Endodermal cell (in vitro differentiated cells): ENCODE results near the gene RAB11B. TPM values are rescaled to one million over a fixed set of nuclear protein-coding genes. Genes with fewer than 3 reads are reported as not detected.
"Not testable (repeated sequence)": the region's sequence is repeated elsewhere in the genome, so short reads cannot be mapped to it uniquely, and the experiment has no call there.

ENCODE experiments used
- DNase-seq: peaks from one replicate; pipeline ENCODE4 v3.0.0-alpha.2; 2017
- H3K27ac ChIP-seq: 2 replicates; pipeline ENCODE4 v1.5.1; 2013; ENCODE audit warnings: mild to moderate bottlenecking, low read depth, low read length, moderate library complexity
- H3K27me3 ChIP-seq: 2 replicates; pipeline ENCODE4 v1.6.1; 2013; ENCODE audit warnings: mild to moderate bottlenecking, low read length, moderate library complexity; ENCODE audit not compliant: insufficient read depth, control insufficient read depth, poor library complexity, severe bottlenecking
- H3K36me3 ChIP-seq: 2 replicates; pipeline ENCODE4 v1.7.0; 2013; ENCODE audit warnings: mild to moderate bottlenecking, low read length, moderate library complexity; ENCODE audit not compliant: control insufficient read depth, insufficient read depth
- H3K4me1 ChIP-seq: one replicate; pipeline ENCODE4 v1.7.0; 2013; ENCODE audit warnings: low read length; ENCODE audit not compliant: control insufficient read depth, insufficient read depth
- H3K4me3 ChIP-seq: 2 replicates; pipeline ENCODE4 v1.5.1; 2013; ENCODE audit warnings: mild to moderate bottlenecking, low read length, moderate library complexity
- H3K9ac ChIP-seq: 2 replicates; pipeline ENCODE4 v1.6.1; 2013; ENCODE audit warnings: mild to moderate bottlenecking, low read length, moderate library complexity; ENCODE audit not compliant: poor library complexity, severe bottlenecking; ENCODE audit errors: extremely low read depth
- H3K9me3 ChIP-seq: 2 replicates; pipeline ENCODE4 v1.6.1; 2013; ENCODE audit warnings: mild to moderate bottlenecking, low read length, moderate library complexity; ENCODE audit not compliant: control insufficient read depth
- H3K27ac Mint-ChIP-seq: 2 replicates; pipeline ENCODE4 v1.8.0; 2020; ENCODE audit warnings: mixed read lengths
- H3K27me3 Mint-ChIP-seq: 2 replicates; pipeline ENCODE4 v1.8.0; 2021; ENCODE audit warnings: mild to moderate bottlenecking, mixed read lengths; ENCODE audit not compliant: insufficient read depth
- H3K36me3 Mint-ChIP-seq: 2 replicates; pipeline ENCODE4 v1.8.0; 2020; ENCODE audit warnings: low read depth, mixed read lengths
- H3K4me1 Mint-ChIP-seq: 2 replicates; pipeline ENCODE4 v1.8.0; 2020; ENCODE audit warnings: mixed read lengths
- H3K4me3 Mint-ChIP-seq: 2 replicates; pipeline ENCODE4 v1.8.0; 2020; ENCODE audit warnings: mild to moderate bottlenecking, moderate library complexity, mixed read lengths
- H3K9me3 Mint-ChIP-seq: 2 replicates; pipeline ENCODE4 v1.8.0; 2020; ENCODE audit warnings: mild to moderate bottlenecking, mixed read lengths
- WGBS, 2 experiments: methylation state at CpG; one replicate each; pipeline versions ENCODE4 v1.1.5 to v1.1.7; 2013; ENCODE audit warnings: missing lambda C conversion rate in 2 of 2, mixed read lengths in 1 of 2; ENCODE audit not compliant: insufficient coverage in 1 of 2, insufficient read length in 1 of 2; 5-methylcytosine and 5-hydroxymethylcytosine counted together
- total RNA-seq, 2 donors: library from RNA; stranded (reverse); fragmentation: NEBNext Ultra II Directional in 1 of 2; extraction: Animal tissue kit (Norgen Biotek cat#: 25700) in 1 of 2; gene quantifications; 2 replicates in 1 of 2; 3 replicates in 1 of 2; pipeline ENCODE4 v1.2.1, GENCODE V29; 2021
- TF ChIP-seq, protein P1 (sequence below): fragments of 200-600 bp; sonication (generic); conservative IDR thresholded peaks from 2 replicates; pipeline ENCODE4 v1.5.0; 2021; ENCODE audit warnings: antibody characterized with exemption, mild to moderate bottlenecking

RAB11B gene
- total RNA-seq, 2 donors from 2014 or later = 137 to 146 TPM

DNA sequence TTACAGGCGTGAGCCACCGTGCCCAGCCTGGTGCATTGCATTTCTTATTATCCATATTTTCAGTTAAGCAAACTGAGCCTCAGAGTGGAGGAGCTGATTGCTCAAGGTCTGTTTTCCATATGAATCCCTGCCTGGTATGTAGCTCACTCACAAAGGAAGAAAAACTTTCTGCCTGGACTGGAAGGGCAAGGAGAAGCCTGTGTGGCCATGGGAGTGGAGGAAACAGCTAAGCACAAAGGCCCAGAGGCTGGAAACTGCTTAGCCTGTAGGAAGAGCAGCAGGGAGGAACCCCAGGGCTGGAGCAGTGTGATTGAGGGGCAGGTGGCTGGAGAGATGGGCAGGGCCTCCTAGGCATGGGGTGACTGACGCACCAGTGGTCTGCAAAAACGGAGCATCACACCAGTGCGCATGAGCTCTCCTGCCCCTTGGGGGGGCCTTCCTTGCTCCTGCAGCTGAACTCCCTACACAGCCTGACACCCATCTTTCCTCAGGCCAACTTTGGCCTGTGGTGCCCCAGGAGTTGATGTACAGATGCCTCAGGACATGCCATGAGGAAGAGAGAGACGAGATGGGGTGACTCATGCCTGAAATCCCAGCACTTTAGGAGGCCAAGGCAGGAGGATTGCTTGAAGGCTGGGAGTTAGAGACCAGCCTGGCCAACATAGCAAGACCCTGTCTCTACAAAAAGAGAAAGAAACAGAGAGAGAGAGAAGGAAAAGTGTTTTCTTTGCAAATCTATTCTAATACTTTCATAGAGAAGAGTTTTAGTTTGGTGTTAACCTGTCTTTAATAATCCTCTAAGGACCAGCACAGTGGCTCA is 51.8 kb downstream of the RAB11B start:
- Histone ChIP-seq H3K27ac (peak overlapping the region; percentile 57), H3K4me1 (no peaks in the 10 kb centered on the region), H3K27me3 (no peaks in the 10 kb centered on the region), H3K36me3 (peaks cover 12% of the 10 kb centered on the region), H3K4me3 (no peak overlapping the region), H3K9me3 (no peaks in the 10 kb centered on the region), H3K9ac (no peak overlapping the region)
- Mint-ChIP-seq H3K27me3 (no peaks in the 10 kb centered on the region), H3K4me3 (no peak overlapping the region), H3K36me3 (peaks cover 31% of the 10 kb centered on the region), H3K4me1 (peaks cover 17% of the 10 kb centered on the region), H3K9me3 (no peaks in the 10 kb centered on the region), H3K27ac (peak overlapping the region; percentile 78)
- TF ChIP-seq, protein P1, sequence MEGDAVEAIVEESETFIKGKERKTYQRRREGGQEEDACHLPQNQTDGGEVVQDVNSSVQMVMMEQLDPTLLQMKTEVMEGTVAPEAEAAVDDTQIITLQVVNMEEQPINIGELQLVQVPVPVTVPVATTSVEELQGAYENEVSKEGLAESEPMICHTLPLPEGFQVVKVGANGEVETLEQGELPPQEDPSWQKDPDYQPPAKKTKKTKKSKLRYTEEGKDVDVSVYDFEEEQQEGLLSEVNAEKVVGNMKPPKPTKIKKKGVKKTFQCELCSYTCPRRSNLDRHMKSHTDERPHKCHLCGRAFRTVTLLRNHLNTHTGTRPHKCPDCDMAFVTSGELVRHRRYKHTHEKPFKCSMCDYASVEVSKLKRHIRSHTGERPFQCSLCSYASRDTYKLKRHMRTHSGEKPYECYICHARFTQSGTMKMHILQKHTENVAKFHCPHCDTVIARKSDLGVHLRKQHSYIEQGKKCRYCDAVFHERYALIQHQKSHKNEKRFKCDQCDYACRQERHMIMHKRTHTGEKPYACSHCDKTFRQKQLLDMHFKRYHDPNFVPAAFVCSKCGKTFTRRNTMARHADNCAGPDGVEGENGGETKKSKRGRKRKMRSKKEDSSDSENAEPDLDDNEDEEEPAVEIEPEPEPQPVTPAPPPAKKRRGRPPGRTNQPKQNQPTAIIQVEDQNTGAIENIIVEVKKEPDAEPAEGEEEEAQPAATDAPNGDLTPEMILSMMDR = no peak
- WGBS, 2 experiments = 87 to 95% methylated on average over 2 to 6 of the region's 6 CpGs
- peak; percentile 58 for DNase-seq

DNA sequence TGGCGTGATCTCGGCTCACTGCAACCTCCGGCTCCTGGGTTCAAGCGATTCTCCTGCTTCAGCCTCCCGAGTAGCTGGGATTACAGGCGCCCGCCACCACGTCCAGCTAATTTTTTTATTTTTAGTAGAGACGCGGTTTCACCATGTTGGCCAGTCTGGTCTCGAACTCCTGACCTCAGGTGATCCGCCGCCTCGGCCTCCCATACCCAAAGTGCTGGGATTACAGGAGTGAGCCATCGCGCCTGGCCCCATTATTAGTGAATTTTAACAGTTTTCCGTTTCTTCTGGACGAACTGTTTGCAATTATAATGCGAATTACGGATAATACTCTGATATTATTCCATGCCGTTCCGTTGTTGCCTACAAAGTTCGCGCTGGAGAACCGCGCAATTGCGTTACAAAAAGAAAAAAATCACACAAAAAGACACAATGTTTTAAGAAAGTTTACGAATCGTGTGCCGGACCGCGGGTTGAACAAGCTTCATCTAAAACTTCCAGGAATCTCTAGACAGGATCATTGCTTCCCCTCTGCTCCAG is 54.0 kb downstream of the RAB11B start:
- H3K36me3 ChIP-seq = peaks cover 18% of the 10 kb centered on the region
- H3K9me3 Mint-ChIP-seq, H3K27me3 ChIP-seq, H3K4me1 ChIP-seq, H3K27ac ChIP-seq, H3K9me3 ChIP-seq, DNase-seq, H3K27me3 Mint-ChIP-seq: not testable (repeated sequence)
- peak overlapping the region; percentile 95 for H3K4me3 Mint-ChIP-seq
- 50 to 71% methylated on average over 22 to 32 of the region's 32 CpGs for WGBS, 2 experiments
- H3K4me1 Mint-ChIP-seq = peaks cover 32% of the 10 kb centered on the region
- H3K27ac Mint-ChIP-seq = peak overlapping the region; percentile 93
- H3K9ac ChIP-seq = peak overlapping the region; percentile 99
- peak overlapping the region; percentile 96 for H3K4me3 ChIP-seq
- H3K36me3 Mint-ChIP-seq = peaks cover 30% of the 10 kb centered on the region

DNA sequence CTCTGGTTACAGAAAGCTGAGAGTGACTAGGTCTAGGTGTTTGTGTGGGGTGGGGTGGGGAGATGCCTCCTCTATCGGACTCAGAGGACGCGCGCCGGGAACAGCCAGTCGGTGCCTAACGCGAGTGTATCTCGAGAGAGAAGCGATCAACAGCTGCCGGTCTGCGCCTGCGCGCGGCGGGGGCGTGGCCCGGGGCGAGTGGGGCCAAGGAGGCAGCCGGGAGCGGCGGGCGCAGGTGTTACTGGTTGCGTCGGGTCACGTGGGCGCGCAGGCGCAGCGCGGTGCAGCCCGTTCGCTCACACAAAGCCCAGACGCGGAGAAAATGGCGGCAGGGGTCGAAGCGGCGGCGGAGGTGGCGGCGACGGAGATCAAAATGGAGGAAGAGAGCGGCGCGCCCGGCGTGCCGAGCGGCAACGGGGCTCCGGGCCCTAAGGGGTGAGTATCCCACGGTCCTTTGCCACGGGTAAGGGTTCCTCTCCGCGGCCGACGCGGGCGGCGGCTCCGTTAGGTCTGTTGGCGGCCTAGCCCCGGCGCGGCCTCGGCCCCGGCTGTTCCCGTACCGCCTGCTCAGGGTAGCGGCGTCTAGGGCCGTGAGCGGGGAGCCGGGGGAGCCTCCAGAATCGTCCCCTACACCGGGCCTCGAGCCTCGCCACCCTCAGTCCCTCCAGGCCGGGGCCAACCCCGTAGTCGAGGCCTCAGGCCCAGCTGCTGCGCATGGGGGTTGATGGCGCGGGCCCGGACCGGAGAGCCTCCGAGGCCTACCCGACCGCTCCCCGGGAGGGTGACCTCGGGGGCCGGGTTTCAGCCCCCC is 54.7 kb downstream of the RAB11B start, which contains the start of gene HNRNPM:
TSS of gene HNRNPM (plus strand) at position 299 of the 811 bp plus-strand sequence. CDS start at position 323, 24 bp downstream.
- Histone ChIP-seq H3K27me3 (no peaks in the 10 kb centered on the region), H3K36me3 (peaks cover 18% of the 10 kb centered on the region), H3K9me3 (no peaks in the 10 kb centered on the region), H3K27ac (peak within 1 kb of the TSS; percentile 97), H3K4me3 (peak within 1 kb of the TSS; percentile 96), H3K9ac (peak within 1 kb of the TSS; percentile 99), H3K4me1 (peaks cover 2% of the 10 kb centered on the region)
- peaks cover 35% of the 10 kb centered on the region for H3K4me1 Mint-ChIP-seq
- peak; percentile 99 for DNase-seq
- TF ChIP-seq, protein P1 = no peak
- no peaks in the 10 kb centered on the region for H3K27me3 Mint-ChIP-seq
- peak within 1 kb of the TSS; percentile 95 for H3K4me3 Mint-ChIP-seq
- H3K36me3 Mint-ChIP-seq = peaks cover 30% of the 10 kb centered on the region
- H3K9me3 Mint-ChIP-seq = no peaks in the 10 kb centered on the region
- 0% methylated on average over 21 to 93 of the region's 93 CpGs for WGBS, 2 experiments
- H3K27ac Mint-ChIP-seq = peak within 1 kb of the TSS; percentile 94
